PC-9 (cell line): ENCODE measurements around the gene TSGA10. TPM values are rescaled to one million over a fixed set of nuclear protein-coding genes. Genes with fewer than 3 reads are reported as not detected.

Experiments
- BruUV-seq: library from RNA; stranded (reverse); fragments of 400-500 nt; replicated peaks from 2 replicates; lab custom pipeline; 2021; lab: Mats Ljungman, UMichigan
- CTCF ChIA-PET: fragments of 300-600 bp; sonication (Branson Sonifier 250); formaldehyde crosslinking; loops from one replicate; lab custom pipeline; 2022; ENCODE audit warnings: antibody characterized with exemption; lab: Charles Lee
- POLR2A ChIA-PET: fragments of 300-600 bp; sonication (Branson Sonifier 250); formaldehyde crosslinking; loops from one replicate; lab custom pipeline; 2022; ENCODE audit warnings: antibody characterized with exemption; ENCODE audit not compliant: unreplicated experiment; lab: Charles Lee
- DNase-seq, 2 experiments: peaks; one replicate each; pipeline versions ENCODE4 v3.0.0 to v3.0.0-alpha.2; 2015 to 2022; ENCODE audit warnings: mixed read lengths in 1 of 2
- H2AFZ ChIP-seq: fragments of 200-600 bp; sonication (generic); 2 replicates; pipeline ENCODE4 v1.8.1; 2017; ENCODE audit warnings: antibody characterized with exemption
- H3F3A ChIP-seq: fragments of 200-600 bp; sonication (generic); 2 replicates; pipeline ENCODE4 v1.8.1; 2017; ENCODE audit warnings: antibody characterized with exemption, mild to moderate bottlenecking, low read depth; ENCODE audit not compliant: insufficient read depth
- H3K27ac ChIP-seq: fragments of 200-600 bp; sonication (generic); 2 replicates; pipeline ENCODE4 v1.6.1; 2016; ENCODE audit warnings: mixed run types
- H3K27me3 ChIP-seq: fragments of 200-600 bp; sonication (generic); 2 replicates; pipeline ENCODE4 v1.6.1; 2016; ENCODE audit warnings: low read depth, mixed run types; ENCODE audit not compliant: insufficient read depth
- H3K36me3 ChIP-seq: fragments of 200-600 bp; sonication (generic); 2 replicates; pipeline ENCODE4 v1.6.1; 2016; ENCODE audit warnings: low read depth, mixed run types
- H3K4me1 ChIP-seq: fragments of 200-600 bp; sonication (generic); replicated peaks from 2 replicates; pipeline ENCODE4 v1.6.1; 2016; ENCODE audit warnings: mixed run types; ENCODE audit not compliant: insufficient read depth
- H3K4me2 ChIP-seq: fragments of 200-600 bp; sonication (generic); 2 replicates; pipeline ENCODE4 v1.6.1; 2017; ENCODE audit warnings: mixed run types
- H3K4me3 ChIP-seq: fragments of 200-600 bp; sonication (generic); 2 replicates; pipeline ENCODE4 v1.6.1; 2016; ENCODE audit warnings: mixed run types
- H3K79me2 ChIP-seq: fragments of 200-600 bp; sonication (generic); 2 replicates; pipeline ENCODE4 v1.6.1; 2017; ENCODE audit warnings: low read depth, mixed run types
- H3K9me2 ChIP-seq: fragments of 200-600 bp; sonication (generic); 2 replicates; pipeline ENCODE4 v1.8.1; 2017; ENCODE audit warnings: mild to moderate bottlenecking; ENCODE audit not compliant: insufficient read depth
- H3K9me3 ChIP-seq: fragments of 200-600 bp; sonication (generic); 2 replicates; pipeline ENCODE4 v1.8.1; 2016; ENCODE audit warnings: low read depth; ENCODE audit not compliant: insufficient read depth
- H4K20me1 ChIP-seq: fragments of 200-600 bp; sonication (generic); 2 replicates; pipeline ENCODE4 v1.8.1; 2017; ENCODE audit not compliant: insufficient read depth
- EZH2 ChIP-seq: fragments of 200-600 bp; sonication (generic); IDR thresholded peaks from 2 replicates; pipeline ENCODE4 v1.8.0; 2017; ENCODE audit warnings: antibody characterized with exemption, low read depth
- intact Hi-C: fragments of 100-400 bp; cut with micrococcal nuclease; formaldehyde crosslinking; loops from one replicate; pipeline ENCODE4 v1.10.0; 2022; ENCODE audit not compliant: unreplicated experiment
- total RNA-seq: library from RNA; stranded (reverse); gene quantifications from 2 replicates; pipeline ENCODE4 v1.2.3, GENCODE V29; 2021
- TF ChIP-seq, protein P1 (sequence below): fragments of 200-600 bp; sonication (generic); conservative IDR thresholded peaks from 2 replicates; pipeline ENCODE4 v1.6.1; 2017; ENCODE audit warnings: mixed run types, antibody characterized with exemption, mild to moderate bottlenecking, moderate library complexity

The TSGA10 gene
- total RNA-seq, 1 experiment from 2014 or later: 14.9 TPM

DNA sequence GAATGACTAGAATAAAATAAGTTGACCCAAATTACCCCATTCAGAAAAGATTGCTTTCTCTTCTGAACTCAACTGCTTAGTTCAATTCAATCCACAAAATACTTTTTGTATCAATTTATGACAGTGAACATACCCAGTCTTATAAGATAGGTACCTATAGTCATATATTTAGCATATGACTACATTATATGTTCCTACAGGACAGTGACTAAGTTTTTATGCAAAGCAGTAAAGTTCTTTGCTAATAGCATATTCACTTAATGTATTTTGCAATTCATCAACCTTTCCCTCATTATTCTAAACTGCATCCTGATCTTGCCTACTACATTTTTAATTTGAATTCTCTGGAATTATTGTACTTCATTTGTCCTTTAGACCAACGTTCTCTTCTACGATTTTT lies 43.5 kb downstream of the TSGA10 start:
- ChIA-PET POLR2A (no interaction called here), CTCF (no interaction called here)
- no peaks in the 10 kb centered on the region for H3K4me1 ChIP-seq
- H3K9me2 ChIP-seq: no peaks in the 10 kb centered on the region; the same call in 1 of the 2 replicates
- H3K79me2 ChIP-seq: no peaks in the 10 kb centered on the region
- intact Hi-C loops: no loop called here
- no peak overlapping the region for H3K27ac ChIP-seq
- no peak for DNase-seq
- no peak overlapping the region for H2AFZ ChIP-seq
- no peak overlapping the region for H3K4me2 ChIP-seq
- no peaks in the 10 kb centered on the region for H3K27me3 ChIP-seq
- H3K4me3 ChIP-seq: no peak overlapping the region
- H3K9me3 ChIP-seq: no peaks in the 10 kb centered on the region
- H3F3A ChIP-seq: no peaks in the 10 kb centered on the region
- no TSS peak for BruUV-seq
- no peaks in the 10 kb centered on the region for H4K20me1 ChIP-seq
- no peaks in the 10 kb centered on the region for H3K36me3 ChIP-seq
- no peak for TF ChIP-seq EZH2
- TF ChIP-seq, protein P1, sequence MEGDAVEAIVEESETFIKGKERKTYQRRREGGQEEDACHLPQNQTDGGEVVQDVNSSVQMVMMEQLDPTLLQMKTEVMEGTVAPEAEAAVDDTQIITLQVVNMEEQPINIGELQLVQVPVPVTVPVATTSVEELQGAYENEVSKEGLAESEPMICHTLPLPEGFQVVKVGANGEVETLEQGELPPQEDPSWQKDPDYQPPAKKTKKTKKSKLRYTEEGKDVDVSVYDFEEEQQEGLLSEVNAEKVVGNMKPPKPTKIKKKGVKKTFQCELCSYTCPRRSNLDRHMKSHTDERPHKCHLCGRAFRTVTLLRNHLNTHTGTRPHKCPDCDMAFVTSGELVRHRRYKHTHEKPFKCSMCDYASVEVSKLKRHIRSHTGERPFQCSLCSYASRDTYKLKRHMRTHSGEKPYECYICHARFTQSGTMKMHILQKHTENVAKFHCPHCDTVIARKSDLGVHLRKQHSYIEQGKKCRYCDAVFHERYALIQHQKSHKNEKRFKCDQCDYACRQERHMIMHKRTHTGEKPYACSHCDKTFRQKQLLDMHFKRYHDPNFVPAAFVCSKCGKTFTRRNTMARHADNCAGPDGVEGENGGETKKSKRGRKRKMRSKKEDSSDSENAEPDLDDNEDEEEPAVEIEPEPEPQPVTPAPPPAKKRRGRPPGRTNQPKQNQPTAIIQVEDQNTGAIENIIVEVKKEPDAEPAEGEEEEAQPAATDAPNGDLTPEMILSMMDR: no peak

DNA sequence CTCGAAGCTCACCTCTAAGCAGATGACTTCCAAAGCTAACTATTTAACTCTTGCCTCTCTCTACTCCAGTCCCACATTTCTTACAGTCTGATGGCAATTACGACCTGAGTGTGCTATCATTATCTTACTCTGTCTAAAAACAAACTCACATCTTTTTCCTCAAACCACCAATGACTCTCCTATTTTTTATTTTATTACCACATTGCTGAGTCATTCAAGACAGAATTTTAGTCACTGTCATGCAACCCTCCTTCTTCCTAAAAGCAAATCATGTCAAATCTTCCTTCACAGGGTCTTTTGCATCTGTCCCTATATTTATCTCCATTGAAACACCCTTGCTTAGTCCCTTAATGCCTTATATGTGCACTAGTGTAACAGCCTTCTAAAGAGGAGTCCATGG lies 47.8 kb downstream of the TSGA10 start:
- H3F3A ChIP-seq: no peaks in the 10 kb centered on the region
- no peak overlapping the region for H3K4me3 ChIP-seq
- H2AFZ ChIP-seq: peak overlapping the region; percentile 11; the same call in 1 of the 2 replicates
- no peak for DNase-seq
- POLR2A ChIA-PET: no interaction called here
- no peaks in the 10 kb centered on the region for H3K79me2 ChIP-seq
- TF ChIP-seq, protein P1: no peak
- no peak for TF ChIP-seq EZH2
- H3K36me3 ChIP-seq: no peaks in the 10 kb centered on the region
- intact Hi-C loops: no loop called here
- CTCF ChIA-PET: no interaction called here
- no peak overlapping the region for H3K4me2 ChIP-seq
- H3K27ac ChIP-seq: no peak overlapping the region
- H3K4me1 ChIP-seq: no peaks in the 10 kb centered on the region
- H3K9me3 ChIP-seq: no peaks in the 10 kb centered on the region
- H3K27me3 ChIP-seq: no peaks in the 10 kb centered on the region
- H3K9me2 ChIP-seq: no peaks in the 10 kb centered on the region
- no TSS peak for BruUV-seq
- no peaks in the 10 kb centered on the region for H4K20me1 ChIP-seq

DNA sequence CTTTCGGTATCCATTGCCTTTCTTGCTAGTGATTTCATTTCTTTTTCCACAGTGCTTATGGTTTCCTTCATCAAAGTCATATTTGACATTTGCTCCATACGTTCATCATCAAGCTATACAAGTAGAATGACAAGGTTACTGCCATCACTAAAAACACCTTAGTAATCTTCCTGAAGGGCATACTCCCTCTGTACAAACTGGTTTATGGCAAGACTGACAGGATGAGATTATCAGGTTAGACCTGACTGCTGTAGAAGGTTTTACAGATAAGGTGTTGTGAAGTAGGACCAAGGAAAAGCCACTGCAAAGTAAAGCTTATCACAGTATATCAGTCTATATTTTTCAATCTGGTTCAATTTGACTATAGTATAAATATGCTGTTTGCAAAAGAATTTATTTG lies 50.7 kb downstream of the TSGA10 start:
- Histone ChIP-seq H3K4me3 (no peak overlapping the region), H3K4me2 (no peak overlapping the region), H3F3A (no peaks in the 10 kb centered on the region), H3K27ac (no peak overlapping the region), H2AFZ (no peak overlapping the region), H3K79me2 (no peaks in the 10 kb centered on the region), H3K36me3 (no peaks in the 10 kb centered on the region), H3K4me1 (no peaks in the 10 kb centered on the region), H3K9me3 (no peaks in the 10 kb centered on the region), H3K27me3 (no peaks in the 10 kb centered on the region), H4K20me1 (no peaks in the 10 kb centered on the region), H3K9me2 (no peaks in the 10 kb centered on the region)
- POLR2A ChIA-PET: no interaction called here
- no peak for TF ChIP-seq EZH2
- TF ChIP-seq, protein P1: no peak
- intact Hi-C loops: no loop called here
- no peak for DNase-seq
- CTCF ChIA-PET: no interaction called here
- BruUV-seq: no TSS peak
